ENCODE measurements around the gene ZCCHC13. TPM values are rescaled to one million over a fixed set of nuclear protein-coding genes. Genes with fewer than 3 reads are reported as not detected.
"Not testable (repeated sequence)": the region's sequence is repeated elsewhere in the genome, so short reads cannot be mapped to it uniquely, and the experiment has no call there.

The ZCCHC13 gene
- total and polyA plus RNA-seq, 4 donors: not detected

- TF ChIP-seq CTCF (IDR thresholded peaks at IDR 0.05; ENCODE audit: low read depth, low read length, missing input control): no peak
- TF ChIP-seq YY1 (IDR thresholded peaks at IDR 0.05): no peak
- TF ChIP-seq SP1 (IDR thresholded peaks at IDR 0.05): no peak
- TF ChIP-seq FOXA2 (IDR thresholded peaks at IDR 0.05): no peak
- no peak for TF ChIP-seq RXRA (IDR thresholded peaks at IDR 0.05)
- TF ChIP-seq ATF3 (IDR thresholded peaks at IDR 0.05): no peak
- no peak for TF ChIP-seq NR2F2 (IDR thresholded peaks at IDR 0.05)
- Histone ChIP-seq H3K27me3 (ENCODE audit: control insufficient read depth in 4 of 4, insufficient read depth in 4 of 4, low read length in 3 of 4) (peaks cover 0 to 2% (median 0%) of the 10 kb centered on the region in 4 donors), H3K4me3 (ENCODE audit: low read depth in 1 of 3, low read length in 3 of 3) (no peak overlapping the region), H3K36me3 (ENCODE audit: control insufficient read depth in 4 of 4, insufficient read depth in 3 of 4, low read depth in 1 of 4, low read length in 3 of 4) (no peaks in the 10 kb centered on the region), H3K9me3 (ENCODE audit: control insufficient read depth in 4 of 4, low read length in 3 of 4) (no peaks in the 10 kb centered on the region), H3K4me1 (ENCODE audit: control insufficient read depth in 4 of 4, insufficient read depth in 4 of 4, low read length in 3 of 4) (no peaks in the 10 kb centered on the region), H3K27ac (ENCODE audit: low read depth in 1 of 2, low read length in 2 of 2) (no peak overlapping the region), H3K9ac (ENCODE audit: low read depth in 1 of 2, low read length in 2 of 2) (no peak overlapping the region)
- DNase-seq (ENCODE audit: low spot score): no peak
Observed at GRCh38 chrX:74340051-74340450, 36.1 kb downstream of the ZCCHC13 start.

- H3K9me3 ChIP-seq (ENCODE audit: control insufficient read depth in 4 of 4, low read length in 3 of 4); H3K27me3 ChIP-seq (ENCODE audit: control insufficient read depth in 4 of 4, insufficient read depth in 4 of 4, low read length in 3 of 4); H3K4me1 ChIP-seq (ENCODE audit: control insufficient read depth in 4 of 4, insufficient read depth in 4 of 4, low read length in 3 of 4); H3K36me3 ChIP-seq (ENCODE audit: control insufficient read depth in 4 of 4, insufficient read depth in 3 of 4, low read depth in 1 of 4, low read length in 3 of 4); H3K4me3 ChIP-seq (ENCODE audit: low read depth in 1 of 3, low read length in 3 of 3); H3K9ac ChIP-seq (ENCODE audit: low read depth in 1 of 2, low read length in 2 of 2); DNase-seq (ENCODE audit: low spot score); H3K27ac ChIP-seq (ENCODE audit: low read depth in 1 of 2, low read length in 2 of 2): not testable (repeated sequence)
- 85% methylated on average over 5 of the region's 5 CpGs for WGBS
Observed at GRCh38 chrX:74342211-74342610, 38.2 kb downstream of the ZCCHC13 start.

GRCh38 chrX:74343343-74344279 is 39.6 kb downstream of the ZCCHC13 start:
- WGBS: 48% methylated on average over 3 of the region's 3 CpGs
- Histone ChIP-seq H3K27me3 (ENCODE audit: control insufficient read depth in 4 of 4, insufficient read depth in 4 of 4, low read length in 3 of 4) (peaks cover 0 to 4% (median 0%) of the 10 kb centered on the region in 4 donors), H3K27ac (ENCODE audit: low read depth in 1 of 2, low read length in 2 of 2) (no peak overlapping the region), H3K4me3 (ENCODE audit: low read depth in 1 of 3, low read length in 3 of 3) (no peak overlapping the region), H3K9ac (ENCODE audit: low read depth in 1 of 2, low read length in 2 of 2) (no peak overlapping the region), H3K9me3 (ENCODE audit: control insufficient read depth in 4 of 4, low read length in 3 of 4) (no peaks in the 10 kb centered on the region), H3K4me1 (ENCODE audit: control insufficient read depth in 4 of 4, insufficient read depth in 4 of 4, low read length in 3 of 4) (no peaks in the 10 kb centered on the region), H3K36me3 (ENCODE audit: control insufficient read depth in 4 of 4, insufficient read depth in 3 of 4, low read depth in 1 of 4, low read length in 3 of 4) (no peaks in the 10 kb centered on the region)
- DNase-seq (ENCODE audit: low spot score): no peak
- TF ChIP-seq GABPA (IDR thresholded peaks at IDR 0.05 in 1 of 2, conservative IDR thresholded peaks at IDR 0.05 in 1 of 2) (no peak), CTCF (IDR thresholded peaks at IDR 0.05; ENCODE audit: low read depth, low read length, missing input control) (peak; percentile 51), NR2F2 (IDR thresholded peaks at IDR 0.05) (no peak), RXRA (IDR thresholded peaks at IDR 0.05) (no peak), FOXA2 (IDR thresholded peaks at IDR 0.05) (no peak), JUND (IDR thresholded peaks at IDR 0.05) (no peak), YY1 (IDR thresholded peaks at IDR 0.05) (no peak), HNF4A (conservative IDR thresholded peaks at IDR 0.05) (no peak), MAX (IDR thresholded peaks at IDR 0.05) (no peak), REST (IDR thresholded peaks at IDR 0.05) (no peak), TAF1 (conservative IDR thresholded peaks at IDR 0.05) (no peak), ATF3 (IDR thresholded peaks at IDR 0.05) (no peak), FOXA1 (IDR thresholded peaks at IDR 0.05) (no peak), HNF4G (IDR thresholded peaks at IDR 0.05) (no peak), SP1 (IDR thresholded peaks at IDR 0.05) (no peak), RAD21 (IDR thresholded peaks at IDR 0.05) (peak; percentile 79 to 91), EGR1 (IDR thresholded peaks at IDR 0.05; ENCODE audit: low read depth in 2 of 2) (no peak)
